Measurements from ENCODE around the gene MYO10. TPM values are rescaled to one million over a fixed set of nuclear protein-coding genes. Genes with fewer than 3 reads are reported as not detected.

Gene MYO10
- total RNA-seq, 4 donors from 2014 or later = 34.7 to 122 (median 71.2) TPM

- peaks cover 0 to 47% (median 0%) of the 10 kb centered on the region in 4 donors for H3K4me1 ChIP-seq
- no peaks in the 10 kb centered on the region for H3K9me3 ChIP-seq
- H3K27ac ChIP-seq = peak overlapping the region in 1 of 4 donors; percentile 11
- no peaks in the 10 kb centered on the region for H3K36me3 ChIP-seq
- no peak for TF ChIP-seq CTCF (IDR thresholded peaks at IDR 0.05)
- TF ChIP-seq POLR2A (IDR thresholded peaks at IDR 0.05) = no peak
- no peak for DNase-seq
- H3K4me3 ChIP-seq = no peak overlapping the region
- no peaks in the 10 kb centered on the region for H3K27me3 ChIP-seq
Measured at GRCh38 chr5:16885635-16886365, 50.3 kb downstream of the MYO10 start.

GRCh38 chr5:16884595-16884994, 51.5 kb downstream of the MYO10 start:
- no peaks in the 10 kb centered on the region for H3K27me3 ChIP-seq
- H3K9me3 ChIP-seq = no peaks in the 10 kb centered on the region
- H3K4me3 ChIP-seq = no peak overlapping the region
- H3K4me1 ChIP-seq = peaks cover 0 to 49% (median 0%) of the 10 kb centered on the region in 4 donors
- H3K27ac ChIP-seq = peak overlapping the region in 1 of 4 donors; percentile 37
- no peaks in the 10 kb centered on the region for H3K36me3 ChIP-seq
- no peak for TF ChIP-seq POLR2A (IDR thresholded peaks at IDR 0.05)
- TF ChIP-seq CTCF (IDR thresholded peaks at IDR 0.05) = no peak
- DNase-seq = no peak

- no peak overlapping the region for H3K4me3 ChIP-seq
- no peaks in the 10 kb centered on the region for H3K27me3 ChIP-seq
- TF ChIP-seq POLR2A (IDR thresholded peaks at IDR 0.05) (no peak), CTCF (IDR thresholded peaks at IDR 0.05) (no peak)
- H3K36me3 ChIP-seq = no peaks in the 10 kb centered on the region
- peaks cover 0 to 49% (median 0%) of the 10 kb centered on the region in 4 donors for H3K4me1 ChIP-seq
- DNase-seq = no peak
- H3K9me3 ChIP-seq = no peaks in the 10 kb centered on the region
- no peak overlapping the region for H3K27ac ChIP-seq
Measured at GRCh38 chr5:16883806-16884205, 52.3 kb downstream of the MYO10 start.

GRCh38 chr5:16883176-16883575, 52.9 kb downstream of the MYO10 start:
- DNase-seq = no peak
- H3K4me3 ChIP-seq = no peak overlapping the region
- H3K27ac ChIP-seq = peak overlapping the region in 1 of 4 donors; percentile 13
- no peak for TF ChIP-seq CTCF (IDR thresholded peaks at IDR 0.05)
- TF ChIP-seq POLR2A (IDR thresholded peaks at IDR 0.05) = no peak
- H3K9me3 ChIP-seq = no peaks in the 10 kb centered on the region
- H3K36me3 ChIP-seq = no peaks in the 10 kb centered on the region
- no peaks in the 10 kb centered on the region for H3K27me3 ChIP-seq
- H3K4me1 ChIP-seq = peaks cover 0 to 43% (median 0%) of the 10 kb centered on the region in 4 donors

- Histone ChIP-seq H3K4me3 (no peak overlapping the region), H3K36me3 (no peaks in the 10 kb centered on the region), H3K27me3 (no peaks in the 10 kb centered on the region), H3K27ac (peak overlapping the region in 2 of 4 donors; percentile 25 to 49), H3K4me1 (peaks cover 0 to 43% (median 0%) of the 10 kb centered on the region in 4 donors), H3K9me3 (no peaks in the 10 kb centered on the region)
- TF ChIP-seq CTCF (IDR thresholded peaks at IDR 0.05) (no peak), POLR2A (IDR thresholded peaks at IDR 0.05) (no peak)
- DNase-seq = peak in 1 of 3 donors; percentile 51
Measured at GRCh38 chr5:16881251-16881650, 54.8 kb downstream of the MYO10 start.

All from Peyer's patch (tissue), 4 donors.